ENCODE measurements around the gene TMEM138. TPM values are rescaled to one million over a fixed set of nuclear protein-coding genes. Genes with fewer than 3 reads are reported as not detected.

TMEM138 gene
- total RNA-seq, 1 donor from 2014 or later, result 30.7 TPM

DNA sequence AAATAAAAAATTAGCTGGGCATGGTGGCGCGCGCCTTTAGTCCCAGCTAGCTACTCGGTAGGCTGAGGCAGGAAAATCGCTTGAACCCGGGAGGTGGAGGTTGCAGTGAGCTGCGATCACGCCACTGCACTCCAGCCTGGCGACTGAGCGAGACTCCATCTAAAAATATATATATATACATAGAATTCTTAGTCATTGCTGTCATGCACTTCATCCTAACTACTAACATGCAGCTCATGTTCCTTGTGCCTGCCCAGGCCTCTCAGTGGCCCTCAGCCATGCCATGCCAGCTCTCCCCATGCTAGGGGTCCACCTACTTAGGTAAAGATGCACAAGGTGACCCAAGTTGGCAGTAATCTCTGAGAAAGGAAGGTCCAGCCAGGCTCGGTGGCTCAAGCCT lies 3.6 kb upstream of the TMEM138 start:
- no peaks in the 10 kb centered on the region for H3K36me3 ChIP-seq
- Mint-ChIP-seq H3K4me3 (no peak overlapping the region), H3K9me3 (no peaks in the 10 kb centered on the region), H3K36me3 (peaks cover 9% of the 10 kb centered on the region), H3K27ac (no peak overlapping the region), H3K27me3 (ENCODE audit: insufficient read depth, low read depth) (peaks cover 6% of the 10 kb centered on the region), H3K4me1 (peaks cover 28% of the 10 kb centered on the region)
- H3K4me1 ChIP-seq, result peaks cover 10% of the 10 kb centered on the region
- no peaks in the 10 kb centered on the region for H3K27me3 ChIP-seq
- no peaks in the 10 kb centered on the region for H4K20me1 ChIP-seq (ENCODE audit: low read depth)
- no peak overlapping the region for H3K4me2 ChIP-seq
- no peak overlapping the region for H3K4me3 ChIP-seq
- no peak overlapping the region for H2AFZ ChIP-seq (replicated peaks)
- H3F3A ChIP-seq (ENCODE audit: low read depth), result peaks cover 13% of the 10 kb centered on the region
- H3K9ac ChIP-seq, result no peak overlapping the region
- DNase-seq (ENCODE audit: low spot score), result no peak
- H3K79me2 ChIP-seq (ENCODE audit: low read depth), result peaks cover 34% of the 10 kb centered on the region
- H3K9me3 ChIP-seq (ENCODE audit: low read depth), result no peaks in the 10 kb centered on the region
- TF ChIP-seq EZH2phosphoT487 (IDR thresholded peaks at IDR 0.05), result no peak
- TF ChIP-seq, protein P1, sequence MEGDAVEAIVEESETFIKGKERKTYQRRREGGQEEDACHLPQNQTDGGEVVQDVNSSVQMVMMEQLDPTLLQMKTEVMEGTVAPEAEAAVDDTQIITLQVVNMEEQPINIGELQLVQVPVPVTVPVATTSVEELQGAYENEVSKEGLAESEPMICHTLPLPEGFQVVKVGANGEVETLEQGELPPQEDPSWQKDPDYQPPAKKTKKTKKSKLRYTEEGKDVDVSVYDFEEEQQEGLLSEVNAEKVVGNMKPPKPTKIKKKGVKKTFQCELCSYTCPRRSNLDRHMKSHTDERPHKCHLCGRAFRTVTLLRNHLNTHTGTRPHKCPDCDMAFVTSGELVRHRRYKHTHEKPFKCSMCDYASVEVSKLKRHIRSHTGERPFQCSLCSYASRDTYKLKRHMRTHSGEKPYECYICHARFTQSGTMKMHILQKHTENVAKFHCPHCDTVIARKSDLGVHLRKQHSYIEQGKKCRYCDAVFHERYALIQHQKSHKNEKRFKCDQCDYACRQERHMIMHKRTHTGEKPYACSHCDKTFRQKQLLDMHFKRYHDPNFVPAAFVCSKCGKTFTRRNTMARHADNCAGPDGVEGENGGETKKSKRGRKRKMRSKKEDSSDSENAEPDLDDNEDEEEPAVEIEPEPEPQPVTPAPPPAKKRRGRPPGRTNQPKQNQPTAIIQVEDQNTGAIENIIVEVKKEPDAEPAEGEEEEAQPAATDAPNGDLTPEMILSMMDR (IDR thresholded peaks at IDR 0.05), result no peak
- no peak for TF ChIP-seq EZH2 (IDR thresholded peaks at IDR 0.05)
- no peak overlapping the region for H3K27ac ChIP-seq

DNA sequence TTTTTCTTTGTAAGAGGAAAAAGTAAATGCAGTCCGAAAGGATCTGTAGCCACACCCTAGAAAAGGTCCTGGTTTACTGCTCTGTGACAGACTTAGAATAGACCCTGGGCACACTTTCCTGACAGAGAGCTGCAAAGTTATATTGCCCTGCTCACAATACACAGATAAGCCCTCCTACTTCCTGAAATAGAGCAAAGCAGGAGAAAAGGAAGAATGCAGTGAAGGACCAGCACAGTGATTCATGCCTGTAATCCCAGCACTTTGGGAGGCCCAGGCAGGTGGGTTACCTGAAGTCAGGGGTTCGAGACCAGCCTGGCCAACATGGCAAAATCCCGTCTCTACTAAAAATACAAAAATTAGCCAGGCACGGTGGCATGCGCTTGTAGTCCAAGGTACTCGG lies 2.7 kb upstream of the TMEM138 start:
- TF ChIP-seq EZH2phosphoT487 (IDR thresholded peaks at IDR 0.05) (no peak), EZH2 (IDR thresholded peaks at IDR 0.05) (no peak)
- TF ChIP-seq, protein P1 (IDR thresholded peaks at IDR 0.05), result no peak
- Histone ChIP-seq H3K9ac (no peak overlapping the region), H2AFZ (replicated peaks) (no peak overlapping the region), H3K79me2 (ENCODE audit: low read depth) (peaks cover 44% of the 10 kb centered on the region), H4K20me1 (ENCODE audit: low read depth) (no peaks in the 10 kb centered on the region), H3K9me3 (ENCODE audit: low read depth) (no peaks in the 10 kb centered on the region), H3K27me3 (no peaks in the 10 kb centered on the region), H3K4me2 (no peak overlapping the region), H3K27ac (no peak overlapping the region), H3F3A (ENCODE audit: low read depth) (peaks cover 13% of the 10 kb centered on the region), H3K36me3 (no peaks in the 10 kb centered on the region), H3K4me1 (peaks cover 10% of the 10 kb centered on the region), H3K4me3 (no peak overlapping the region)
- no peak for DNase-seq (ENCODE audit: low spot score)
- Mint-ChIP-seq H3K27ac (no peak overlapping the region), H3K27me3 (ENCODE audit: insufficient read depth, low read depth) (peaks cover 6% of the 10 kb centered on the region), H3K4me3 (peak overlapping the region; percentile 99), H3K9me3 (no peaks in the 10 kb centered on the region), H3K4me1 (peaks cover 31% of the 10 kb centered on the region), H3K36me3 (peaks cover 9% of the 10 kb centered on the region)

DNA sequence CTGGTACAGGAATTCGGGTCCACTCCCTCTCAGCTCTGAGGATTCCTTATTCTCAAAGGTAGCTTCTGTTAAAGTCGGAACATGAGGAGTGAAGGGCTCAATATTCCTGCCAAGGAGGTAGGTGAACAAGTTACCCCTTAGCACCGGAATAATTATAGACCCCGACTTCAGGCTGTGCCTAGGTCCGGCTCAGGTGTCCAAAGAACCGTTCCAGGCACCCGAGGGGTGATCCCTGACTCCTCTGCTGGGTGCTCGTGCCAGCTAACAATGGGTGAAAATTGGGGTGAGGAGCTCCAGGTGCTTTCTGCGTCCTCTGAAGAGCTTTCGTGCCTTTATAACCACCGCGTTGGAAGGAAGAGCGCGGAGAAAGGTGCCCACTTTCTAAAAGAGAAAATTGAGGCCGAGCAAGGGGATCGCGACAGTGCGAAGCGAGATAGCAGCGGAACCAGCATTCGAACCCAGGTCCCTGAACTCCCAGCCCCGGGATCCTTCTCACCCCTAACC lies 885 bp upstream of the TMEM138 start:
- Mint-ChIP-seq H3K9me3 (no peaks in the 10 kb centered on the region), H3K4me3 (peak overlapping the region; percentile 99), H3K27me3 (ENCODE audit: insufficient read depth, low read depth) (peaks cover 4% of the 10 kb centered on the region), H3K36me3 (peaks cover 9% of the 10 kb centered on the region), H3K4me1 (peaks cover 31% of the 10 kb centered on the region), H3K27ac (peak overlapping the region; percentile 99)
- H3K4me3 ChIP-seq, result peak overlapping the region; percentile 90
- H3K4me1 ChIP-seq, result peaks cover 10% of the 10 kb centered on the region
- H3F3A ChIP-seq (ENCODE audit: low read depth), result peaks cover 13% of the 10 kb centered on the region
- H2AFZ ChIP-seq (replicated peaks), result peak overlapping the region; percentile 83
- peak overlapping the region; percentile 92 for H3K4me2 ChIP-seq
- no peak for DNase-seq (ENCODE audit: low spot score)
- no peaks in the 10 kb centered on the region for H3K9me3 ChIP-seq (ENCODE audit: low read depth)
- peak overlapping the region; percentile 96 for H3K9ac ChIP-seq
- TF ChIP-seq, protein P1 (IDR thresholded peaks at IDR 0.05), result no peak
- TF ChIP-seq EZH2 (IDR thresholded peaks at IDR 0.05) (no peak), EZH2phosphoT487 (IDR thresholded peaks at IDR 0.05) (no peak)
- no peaks in the 10 kb centered on the region for H3K27me3 ChIP-seq
- H3K79me2 ChIP-seq (ENCODE audit: low read depth), result peaks cover 44% of the 10 kb centered on the region
- H4K20me1 ChIP-seq (ENCODE audit: low read depth), result no peaks in the 10 kb centered on the region
- peaks cover 10% of the 10 kb centered on the region for H3K36me3 ChIP-seq
- H3K27ac ChIP-seq, result peak overlapping the region; percentile 99
